Right ventricle myocardium superior (tissue), 1 donor: ENCODE measurements around the gene PRR33. TPM values are rescaled to one million over a fixed set of nuclear protein-coding genes. Genes with fewer than 3 reads are reported as not detected.

Source experiments
- ATAC-seq: fragments of 200-7000 bp; cut with Tn5 transposase; one replicate; pipeline ENCODE4 v1.9.1; 2020; ENCODE audit warnings: mild to moderate bottlenecking; ENCODE audit not compliant: poor library complexity
- DNase-seq: peaks from one replicate; pipeline ENCODE4 v3.0.0-alpha.2; 2020
- intact Hi-C: fragments of 100-400 bp; cut with DNase I; formaldehyde crosslinking; loops from one replicate; pipeline ENCODE4 v1.11.2; 2022
- total RNA-seq: library from RNA; stranded (reverse); fragmentation: NEBNext Ultra II Directional; extraction: Animal tissue kit (Norgen Biotek cat#: 25700); gene quantifications from one replicate; pipeline ENCODE4 v1.2.1, GENCODE V29; 2021
- donor health status: DM: no; HTN: yes; CAD: no; lungs with severe emphysema.

The PRR33 gene
- total RNA-seq, 1 donor from 2014 or later, result 5.8 TPM

DNA sequence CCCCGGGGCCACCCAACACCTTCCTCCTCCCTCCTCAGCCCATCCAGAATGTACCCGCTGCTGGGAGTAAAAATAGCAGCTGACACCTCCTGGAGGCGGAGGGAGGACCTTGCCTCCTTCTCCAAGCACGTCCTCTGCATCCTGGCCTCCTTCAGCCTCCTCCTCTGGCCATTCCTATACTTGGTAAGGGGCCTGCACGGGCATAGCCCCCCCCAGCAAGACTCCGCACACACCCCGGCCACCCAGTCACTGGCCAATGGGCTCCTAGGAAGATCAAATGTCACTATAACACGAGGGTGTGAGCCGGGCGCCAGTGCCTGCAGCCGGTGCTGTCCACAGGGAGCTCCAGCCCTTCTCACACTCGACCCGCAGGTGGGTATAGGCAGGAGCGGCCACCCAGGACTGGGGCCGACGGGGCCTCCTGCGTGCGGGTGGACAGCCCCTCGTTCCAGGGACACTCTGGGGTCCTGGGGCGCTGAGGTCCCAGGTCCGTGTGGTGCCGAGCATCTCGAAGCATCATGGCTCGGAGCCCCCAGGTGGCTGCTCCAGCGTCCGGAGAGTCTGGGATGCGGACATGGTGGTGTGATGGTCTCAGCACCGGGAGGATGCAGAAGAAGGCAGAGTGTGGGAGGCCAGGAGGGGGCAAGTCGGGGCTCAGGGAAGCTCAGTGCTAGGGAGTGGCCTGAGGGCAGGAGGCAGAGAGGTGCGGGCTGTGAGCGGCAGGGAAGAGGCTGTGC is 27.9 kb upstream of the PRR33 start, which contains the start of gene TNNT3:
Gene TNNT3 (plus strand): TSS at position 313 of the 737 bp plus-strand sequence. CDS start 3,172 bp downstream, outside the sequence.
- ATAC-seq (peak; percentile 32), DNase-seq (no peak)
- intact Hi-C loops, result loop anchor here (5.0 kb wide), 1 partner anchor 37 kb away; no protein-coding TSS in a partner anchor

DNA sequence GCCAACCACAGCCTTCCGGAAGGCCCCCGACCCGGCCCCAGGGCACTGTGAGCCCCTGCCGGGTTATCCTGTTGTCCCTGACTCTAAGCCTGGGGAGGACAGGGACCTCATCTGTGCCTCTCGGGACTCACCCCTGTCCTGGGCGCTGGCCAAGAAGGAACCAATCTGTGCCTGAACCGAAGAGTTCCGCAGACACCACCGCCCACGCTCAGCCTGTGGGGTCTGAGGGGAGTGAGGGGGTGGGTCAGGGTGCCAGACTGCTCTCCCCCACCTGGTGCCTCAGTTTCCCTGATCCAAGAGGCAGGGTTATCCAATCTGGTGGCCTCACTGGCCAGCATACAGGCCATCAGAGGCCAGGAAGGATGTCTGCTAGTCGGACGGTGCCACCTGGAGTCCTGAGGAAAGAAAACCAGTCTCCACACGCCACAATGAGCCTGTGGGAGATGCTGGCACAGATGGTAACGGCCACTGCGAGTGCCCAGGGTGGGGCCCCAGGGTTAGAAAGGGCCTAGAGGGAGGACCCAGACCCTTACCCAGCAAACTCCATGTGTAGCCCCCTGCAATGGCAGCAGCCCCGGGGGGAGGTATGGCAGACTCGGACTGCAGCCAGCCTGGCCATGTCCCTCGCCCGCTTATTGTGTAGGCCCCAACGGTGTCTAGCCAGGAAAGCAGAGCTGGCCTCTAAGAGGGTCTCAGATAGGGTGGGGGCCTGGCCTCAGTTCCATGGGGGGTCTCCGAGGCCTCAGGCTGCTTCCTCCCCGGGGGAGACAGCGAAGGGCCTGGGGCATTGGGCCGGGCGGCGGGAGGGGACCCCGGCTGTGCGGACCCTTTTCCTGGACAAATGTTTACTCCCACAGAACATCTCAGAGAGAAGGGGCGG is 27.0 kb upstream of the PRR33 start:
- intact Hi-C loops, result loop anchor here (5.0 kb wide), 1 partner anchor 36 kb away; no protein-coding TSS in a partner anchor
- no peak for ATAC-seq
- no peak for DNase-seq

- DNase-seq, result peak; percentile 79
- intact Hi-C loops, result loop anchor here (5.0 kb wide), 1 partner anchor 35 kb away; no protein-coding TSS in a partner anchor
- peak; percentile 74 for ATAC-seq
Measured at GRCh38 chr11:1917523-1918435, 26.1 kb upstream of the PRR33 start.

- intact Hi-C loops, result loop anchor here (1.0 to 5.0 kb wide), 2 partner anchors 24 to 35 kb away; no protein-coding TSS in a partner anchor
- peak; percentile 65 for ATAC-seq
- DNase-seq, result peak; percentile 46
Measured at GRCh38 chr11:1916986-1917522, 25.4 kb upstream of the PRR33 start.

- DNase-seq, result no peak
- ATAC-seq, result no peak
- intact Hi-C loops, result loop anchor here (1.0 to 5.0 kb wide), 2 partner anchors 23 to 34 kb away; no protein-coding TSS in a partner anchor
Measured at GRCh38 chr11:1916132-1916985, 24.7 kb upstream of the PRR33 start.

DNA sequence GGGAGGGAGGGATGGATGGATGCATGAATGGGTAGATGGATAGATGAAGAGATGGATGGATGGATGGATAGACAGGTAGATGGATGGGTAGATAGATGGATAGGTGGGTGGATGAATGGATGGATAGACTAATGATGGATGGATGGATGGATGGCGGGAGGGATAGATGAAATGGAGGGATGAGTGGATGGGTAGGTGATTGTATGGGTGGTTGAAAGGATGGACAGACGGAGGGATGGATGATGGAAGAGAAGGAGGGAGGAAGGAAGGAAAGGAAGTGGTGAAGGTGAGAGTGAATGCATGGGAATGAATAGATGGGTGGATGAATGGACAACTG is 24.1 kb upstream of the PRR33 start:
- no peak for DNase-seq
- intact Hi-C loops, result loop anchor here (1.0 to 5.0 kb wide), 2 partner anchors 22 to 33 kb away; no protein-coding TSS in a partner anchor
- ATAC-seq, result no peak

GRCh38 chr11:1913271-1914060 is 21.8 kb upstream of the PRR33 start:
- intact Hi-C loops, result loop anchor here (1.0 kb wide), 1 partner anchor 25 kb away; no protein-coding TSS in a partner anchor
- no peak for ATAC-seq
- no peak for DNase-seq

GRCh38 chr11:1912289-1912878 is 20.7 kb upstream of the PRR33 start:
- DNase-seq, result no peak
- no peak for ATAC-seq
- intact Hi-C loops, result no loop called here

GRCh38 chr11:1909524-1909923 is 17.8 kb upstream of the PRR33 start:
- DNase-seq (no peak), ATAC-seq (no peak)
- intact Hi-C loops, result no loop called here

GRCh38 chr11:1908618-1909017 is 16.9 kb upstream of the PRR33 start:
- intact Hi-C loops, result no loop called here
- ATAC-seq, result peak; percentile 58
- DNase-seq, result no peak

DNA sequence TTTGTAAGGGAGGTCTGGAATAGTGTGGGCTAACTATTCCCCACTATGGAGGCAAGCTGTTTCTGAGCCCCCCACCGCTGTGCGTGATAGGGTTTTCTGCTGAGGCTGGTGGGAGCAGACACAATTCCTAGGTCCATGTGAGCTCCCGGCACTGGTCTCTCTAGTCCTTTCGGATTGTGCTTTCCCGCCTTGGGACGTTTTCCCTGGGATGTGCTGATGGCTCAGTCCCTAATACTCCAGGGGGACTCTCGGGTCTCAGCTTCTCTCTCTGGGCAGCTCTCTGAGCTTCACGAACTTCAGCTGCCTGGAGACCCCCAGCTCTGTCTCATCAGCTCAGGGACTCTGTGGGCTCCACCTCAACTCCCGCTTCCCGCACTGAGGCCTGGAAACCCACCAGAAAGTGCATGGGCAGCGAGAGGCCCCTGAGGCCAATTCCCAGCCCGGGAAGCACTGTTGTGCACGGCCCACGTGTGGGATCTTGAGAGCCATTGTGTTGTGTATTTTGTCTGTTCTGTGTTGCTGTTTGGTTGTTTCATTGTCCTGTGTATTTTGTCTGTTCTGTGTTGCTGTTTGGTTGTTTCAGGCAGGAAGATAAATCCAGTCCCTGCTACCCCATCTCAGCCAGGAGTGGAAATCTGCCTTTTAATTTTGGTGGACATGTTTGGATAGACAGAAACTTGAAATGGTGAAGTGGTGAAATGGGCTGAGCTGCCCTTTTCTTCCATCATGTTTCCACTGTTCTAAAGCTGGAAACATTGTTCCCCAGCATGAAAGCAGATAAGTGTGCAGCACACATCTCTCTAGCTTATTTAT is 15.1 kb upstream of the PRR33 start:
- ATAC-seq, result no peak
- DNase-seq, result no peak
- intact Hi-C loops, result no loop called here

DNA sequence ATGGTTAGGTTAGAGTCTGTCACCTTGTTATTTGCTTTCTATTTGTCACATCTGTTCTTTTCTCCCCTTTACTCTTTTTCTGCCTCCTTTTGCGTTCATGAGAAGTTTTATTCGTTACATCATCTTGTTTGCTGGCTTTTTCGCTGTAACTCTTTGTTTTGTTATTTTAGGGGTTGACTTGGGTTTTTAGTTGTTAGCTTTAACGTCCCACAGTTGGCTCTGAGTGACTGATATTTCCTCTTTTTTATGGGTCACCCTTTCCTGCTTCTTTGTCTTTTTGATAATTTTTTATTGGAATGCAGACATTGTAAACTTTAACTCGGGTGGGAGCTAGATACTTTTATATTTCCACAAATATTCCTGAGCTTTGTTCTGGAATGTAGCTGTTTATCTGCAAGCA is 14.5 kb upstream of the PRR33 start:
- intact Hi-C loops, result no loop called here
- no peak for DNase-seq
- no peak for ATAC-seq

DNA sequence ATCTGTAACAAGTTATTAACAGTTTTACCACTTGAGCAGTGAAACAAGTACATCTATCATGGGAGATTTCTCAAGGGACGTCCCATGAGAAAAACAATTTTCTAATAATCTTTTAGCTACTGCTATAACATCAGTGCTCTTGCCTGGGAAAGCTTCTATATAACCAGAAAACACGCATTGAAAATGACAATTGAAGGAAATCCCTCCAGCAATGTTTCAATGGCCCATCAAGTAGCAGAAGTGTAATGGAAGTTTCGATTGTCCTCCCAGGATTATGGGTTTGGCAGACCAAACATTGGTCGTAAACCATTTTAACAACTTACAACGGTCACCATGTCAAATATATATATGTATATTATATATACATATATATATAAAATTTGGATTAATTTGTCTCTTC is 8.0 kb upstream of the PRR33 start:
- DNase-seq, result no peak
- intact Hi-C loops, result loop anchor here (5.0 kb wide), 1 partner anchor 38 kb away; no protein-coding TSS in a partner anchor
- no peak for ATAC-seq

GRCh38 chr11:1899090-1899489 is 7.4 kb upstream of the PRR33 start:
- intact Hi-C loops, result no loop called here
- ATAC-seq, result no peak
- no peak for DNase-seq

DNA sequence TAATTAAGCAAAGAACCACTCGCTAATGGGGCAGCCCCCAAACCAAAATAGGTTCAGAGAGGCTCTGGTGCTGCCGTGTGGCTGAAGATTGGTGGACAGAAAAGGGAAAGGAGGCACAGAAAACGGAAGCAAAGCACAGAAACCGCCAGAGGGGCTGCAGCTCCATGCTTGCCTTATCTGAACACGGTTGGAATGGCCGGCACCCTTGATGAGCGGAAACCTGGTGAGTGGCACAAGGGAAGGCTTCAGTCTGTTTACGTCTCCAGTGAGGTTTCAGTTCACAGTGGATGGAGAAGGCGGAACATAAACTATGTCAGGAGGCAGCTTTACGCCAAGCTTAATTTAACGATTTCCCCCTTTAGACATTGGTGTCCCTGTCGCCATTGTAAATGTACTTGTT is 5.2 kb upstream of the PRR33 start:
- intact Hi-C loops, result no loop called here
- no peak for ATAC-seq

More for the DNA sequence above, 5.2 kb upstream of the PRR33 start:
- no peak for DNase-seq
